NCI-H2081 treated with DMSO at 0.1 percent for 48 hours (cell line): Measurements from ENCODE around the gene ARX.
A peak's percentile ranks its signal among the peaks of the same experiment; 100 is the strongest.

Experiments used
- DNase-seq: peaks from one replicate; lab custom pipeline; 2025; lab: John Stamatoyannopoulos, UW

ARX gene

DNA sequence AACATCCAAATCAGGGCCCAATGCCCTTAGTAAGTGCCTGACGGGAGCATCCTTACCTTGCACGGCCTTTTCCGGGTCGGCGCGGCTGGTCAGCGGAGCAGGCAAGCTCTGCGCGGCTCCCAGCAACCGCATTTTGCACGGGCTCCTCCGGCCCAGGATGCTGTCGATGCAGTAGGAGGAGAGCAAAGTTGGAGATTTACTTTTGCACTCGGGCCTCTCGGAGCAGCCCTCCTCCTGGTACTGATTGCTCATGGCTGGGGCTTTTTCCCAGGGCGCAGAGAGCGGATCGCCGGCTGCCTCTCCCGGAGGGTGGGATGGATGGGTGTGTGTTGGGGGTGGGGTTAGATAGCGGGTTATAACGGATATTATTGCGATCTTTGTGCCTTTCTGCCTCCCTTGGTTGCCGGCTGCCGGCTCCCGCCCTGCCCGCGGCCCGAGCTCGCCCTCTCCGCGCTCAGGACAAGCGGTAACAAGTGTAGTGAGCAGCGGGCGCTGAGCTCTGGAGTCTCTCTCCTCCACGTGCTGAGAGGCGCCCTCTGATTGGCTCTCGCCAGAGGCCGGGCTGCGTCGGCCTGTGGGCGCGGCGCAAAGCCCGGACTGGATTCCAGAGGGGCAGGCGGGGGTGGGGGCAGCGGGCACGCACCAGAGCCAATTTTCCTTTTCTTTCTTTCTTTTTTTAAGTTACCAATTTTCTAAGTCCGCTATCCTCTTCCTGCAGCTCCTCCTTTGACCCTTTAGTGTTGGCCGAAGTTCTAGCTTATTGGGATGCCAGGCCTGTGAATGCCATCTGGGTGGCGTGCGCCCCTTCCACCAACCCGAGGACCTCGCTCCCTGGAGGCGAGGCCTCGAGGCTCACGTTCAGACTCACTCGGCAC, at the start of gene ARX:
Gene ARX (minus strand): TSS at position 480 of the 875 bp plus-strand sequence. CDS start 228 bp downstream, at position 252.
- DNase-seq: peak; percentile 12

DNA sequence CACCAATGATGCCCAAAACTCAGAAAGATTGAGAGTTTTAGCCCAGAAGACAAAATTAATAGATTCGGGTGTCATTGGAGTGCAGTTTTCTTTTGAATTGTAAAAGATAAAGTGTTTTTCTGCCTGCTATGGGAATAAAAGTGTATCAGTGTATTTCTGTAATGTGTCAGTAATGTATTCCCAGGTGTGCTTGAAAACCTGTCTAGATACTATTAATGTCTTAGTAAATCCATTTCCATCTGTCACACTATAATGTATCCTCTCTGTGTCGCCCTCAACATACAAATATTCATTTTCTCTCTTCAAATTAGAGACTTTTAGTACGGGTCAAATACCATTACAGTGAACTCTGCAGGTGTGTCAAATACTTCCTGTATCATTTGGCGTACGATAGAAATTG, 43.5 kb upstream of the ARX start:
- no peak for DNase-seq

DNA sequence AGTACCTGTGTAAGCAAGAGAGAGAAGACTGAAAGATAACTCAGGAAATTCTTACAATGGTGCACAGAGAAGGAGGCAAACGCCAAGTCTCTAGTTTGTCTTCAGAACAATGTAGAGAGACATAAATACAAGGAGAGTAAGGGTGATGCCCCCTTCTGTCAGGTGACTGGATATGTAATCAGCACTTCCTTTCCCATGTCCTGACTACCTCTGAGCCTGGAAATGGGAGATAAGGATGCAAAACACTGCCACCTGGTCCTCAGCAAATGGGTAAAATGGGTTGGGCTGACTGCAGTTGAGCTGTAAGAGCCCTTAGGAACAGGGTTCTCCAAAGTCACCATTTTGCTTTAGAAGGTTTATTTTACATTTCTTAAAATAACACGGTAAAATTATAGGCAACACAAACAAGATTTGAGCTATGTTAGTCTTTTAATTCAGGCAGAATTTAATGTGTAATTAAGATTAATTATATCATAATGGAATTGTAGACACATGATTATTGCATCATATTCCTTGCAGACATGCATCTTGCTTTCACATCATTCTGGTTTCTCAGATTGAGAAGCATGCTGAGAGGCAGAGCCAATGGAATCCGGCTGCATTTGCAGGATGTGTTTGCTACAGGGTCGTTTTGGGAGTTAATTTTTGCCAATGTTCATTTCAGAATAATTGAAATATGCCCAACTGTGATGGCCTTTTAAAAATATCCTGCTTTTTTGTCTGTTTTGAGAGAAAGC, 37.2 kb upstream of the ARX start:
- no peak for DNase-seq

DNA sequence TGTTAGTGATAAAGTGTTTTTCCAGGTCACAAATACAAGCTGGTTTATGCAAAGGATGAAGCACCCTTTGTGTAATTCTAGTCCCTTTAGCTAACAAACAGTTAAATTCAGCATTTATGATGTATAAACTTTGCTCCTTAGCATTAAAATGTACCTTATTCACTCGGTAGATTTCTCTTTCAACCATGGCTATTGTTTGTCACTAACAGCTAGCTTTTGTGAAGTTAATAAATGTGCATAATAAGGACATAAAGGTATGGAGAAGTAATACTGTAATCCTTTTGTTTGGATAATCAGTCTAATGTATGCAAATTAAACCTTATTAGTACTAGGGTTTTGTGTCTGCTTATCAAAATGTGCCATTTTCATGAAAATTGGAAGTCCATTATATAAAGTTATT, 34.2 kb upstream of the ARX start:
- no peak for DNase-seq

DNA sequence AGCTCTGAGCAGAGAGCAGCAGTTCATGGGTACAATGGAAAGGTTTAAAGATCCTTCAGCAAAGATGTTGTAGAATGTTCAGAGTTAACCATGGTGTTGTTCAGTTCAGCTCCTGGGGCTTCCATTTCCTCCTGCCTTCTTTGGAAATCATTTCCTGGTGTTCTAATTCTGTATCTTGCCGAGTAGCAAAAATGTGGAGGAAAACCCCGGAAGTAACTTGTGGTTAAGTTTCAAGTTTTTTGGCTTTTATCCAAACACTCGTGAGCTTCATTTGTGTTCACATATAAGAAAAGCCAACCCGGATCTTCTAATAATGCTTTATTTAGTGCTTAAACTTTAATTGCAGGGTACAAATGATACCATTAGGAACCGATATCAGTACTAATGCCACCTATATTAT, 33.6 kb upstream of the ARX start:
- DNase-seq: no peak

DNA sequence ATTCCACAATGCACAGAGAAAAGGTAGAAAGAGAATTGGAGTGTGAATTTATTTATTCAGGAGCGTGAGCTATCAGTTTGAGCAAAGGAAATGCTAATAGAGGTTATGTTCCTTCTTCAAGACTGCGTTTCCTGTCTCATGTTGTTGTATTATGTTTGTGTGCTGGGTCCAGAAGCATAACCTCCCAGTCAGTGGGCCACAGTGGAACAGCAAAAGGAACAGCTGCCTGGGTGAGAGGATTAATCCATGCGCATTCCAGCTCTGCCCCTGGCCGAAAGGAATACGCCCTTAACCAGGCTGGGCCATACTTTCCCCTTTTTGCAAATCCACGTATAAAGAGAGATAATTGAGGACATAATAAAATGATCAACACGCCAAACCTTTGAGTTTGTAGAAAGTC, 32.4 kb upstream of the ARX start:
- no peak for DNase-seq

DNA sequence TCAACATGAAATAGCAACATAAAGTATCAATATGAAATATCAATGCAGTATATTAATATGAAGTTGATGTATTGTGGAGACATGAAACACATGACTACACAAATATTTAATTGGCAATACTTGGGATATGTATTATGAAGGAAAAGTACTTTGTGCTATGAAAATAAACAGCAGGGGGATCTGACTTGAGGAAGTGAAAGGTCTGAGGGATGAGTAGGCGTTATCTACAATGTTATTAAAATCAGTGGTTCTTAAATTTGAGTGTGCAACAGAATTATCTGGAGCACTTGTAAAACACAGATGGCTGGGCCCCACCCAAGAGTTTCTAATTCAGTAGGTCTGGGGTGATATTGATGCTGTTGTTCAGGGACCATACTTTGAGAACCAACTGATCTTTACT, 27.4 kb upstream of the ARX start:
- DNase-seq: no peak

DNA sequence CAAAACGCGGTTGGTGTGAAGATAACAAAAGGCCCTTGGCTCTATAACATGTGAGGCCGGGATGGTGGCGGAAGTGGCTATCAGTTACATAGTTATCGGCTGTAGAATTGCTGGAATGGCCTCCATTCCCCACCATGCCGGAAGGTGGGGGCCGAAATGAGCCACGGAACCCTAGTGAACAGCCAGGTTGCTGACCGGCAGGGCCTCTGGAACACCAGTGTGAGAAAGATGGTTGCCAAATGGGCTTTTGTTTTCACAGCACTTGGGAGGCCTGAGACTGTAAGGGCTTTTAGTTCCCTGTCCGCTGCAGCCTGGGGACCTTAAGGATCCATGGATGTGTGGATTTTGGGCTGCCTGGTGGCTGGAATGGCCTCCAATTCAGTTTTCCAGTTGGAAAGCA, 23.3 kb upstream of the ARX start:
- no peak for DNase-seq

DNA sequence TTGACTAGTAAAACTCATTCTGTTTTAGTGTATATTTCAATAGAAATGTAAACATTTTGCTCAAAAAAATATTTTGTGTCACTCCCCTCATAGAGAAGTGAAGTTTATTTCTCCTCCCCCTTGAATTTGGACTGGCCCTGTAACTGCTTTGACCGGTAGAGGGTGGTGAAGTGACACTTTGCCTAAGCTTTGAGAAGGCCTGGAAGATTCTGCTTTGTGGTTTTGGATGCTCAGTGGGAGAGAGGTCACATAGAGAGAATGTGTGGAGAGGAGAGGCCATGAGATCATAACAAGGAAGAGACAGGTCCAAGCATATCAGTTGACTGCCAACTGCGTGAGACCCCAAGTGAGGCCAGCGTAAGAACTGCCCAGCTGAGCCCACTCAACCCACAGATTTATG, 19.1 kb upstream of the ARX start:
- no peak for DNase-seq

DNA sequence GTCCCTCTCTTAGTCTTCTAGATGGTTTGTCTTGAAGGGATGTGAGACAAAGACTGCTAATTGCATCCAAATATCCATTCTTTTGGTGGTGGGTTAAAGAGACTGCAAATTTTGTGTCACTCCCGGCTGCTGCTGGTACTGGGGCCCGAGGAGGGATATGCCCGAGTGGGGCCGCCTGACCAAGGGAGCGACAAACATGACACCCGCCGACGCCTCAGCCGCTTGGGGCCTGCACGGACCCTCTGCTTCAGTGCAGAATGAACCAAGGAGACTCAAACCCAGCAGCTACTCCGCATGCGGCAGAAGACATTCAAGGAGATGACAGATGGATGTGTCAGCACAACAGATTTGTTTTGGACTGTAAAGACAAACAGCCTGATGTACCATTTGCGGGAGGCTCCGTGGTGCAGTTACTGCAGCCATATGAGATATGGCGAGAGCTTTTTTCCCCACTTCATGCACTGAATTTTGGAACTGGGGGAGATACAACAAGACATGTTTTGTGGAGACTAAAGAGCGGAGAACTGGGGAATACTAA, 13.6 kb upstream of the ARX start:
- DNase-seq: no peak

DNA sequence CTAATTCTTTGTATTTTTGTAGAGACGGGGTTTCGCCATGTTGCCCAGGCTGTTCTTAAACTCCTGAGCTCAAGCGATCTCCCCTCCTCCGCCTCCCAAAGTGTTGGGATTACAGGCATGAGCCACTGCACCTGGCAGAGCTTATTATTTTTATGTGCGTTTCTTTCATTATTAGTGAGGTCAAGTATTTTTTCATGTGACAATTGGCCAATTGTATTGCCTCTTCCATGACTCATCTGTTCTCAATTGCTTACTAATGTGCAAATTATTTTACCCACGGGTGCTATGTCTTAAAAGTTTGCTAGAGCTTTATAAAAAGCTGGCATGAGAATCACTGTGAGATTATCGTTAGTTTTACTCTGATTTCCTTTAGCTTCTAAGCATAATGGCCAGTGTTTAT, 13.0 kb upstream of the ARX start:
- DNase-seq: no peak

DNA sequence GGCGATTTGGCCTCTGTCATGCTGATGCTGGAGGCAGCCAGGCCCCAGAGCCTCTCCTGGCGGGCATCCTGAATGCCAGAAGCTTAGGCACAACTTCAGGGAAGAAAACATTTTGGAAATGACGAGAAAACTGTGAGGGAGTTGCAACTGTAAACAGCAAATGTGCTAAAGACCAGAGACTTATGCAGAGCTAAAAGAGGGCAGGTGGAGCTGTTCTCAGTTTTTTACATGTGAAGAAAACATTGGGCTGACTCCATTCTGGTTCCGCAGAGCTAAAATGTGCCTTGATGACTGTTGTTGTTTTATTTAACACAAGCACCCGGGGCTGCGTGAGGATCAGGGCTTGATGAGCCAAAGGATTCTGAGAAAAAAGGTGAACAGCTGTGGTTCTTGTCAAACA, 10.8 kb upstream of the ARX start:
- DNase-seq: no peak

DNA sequence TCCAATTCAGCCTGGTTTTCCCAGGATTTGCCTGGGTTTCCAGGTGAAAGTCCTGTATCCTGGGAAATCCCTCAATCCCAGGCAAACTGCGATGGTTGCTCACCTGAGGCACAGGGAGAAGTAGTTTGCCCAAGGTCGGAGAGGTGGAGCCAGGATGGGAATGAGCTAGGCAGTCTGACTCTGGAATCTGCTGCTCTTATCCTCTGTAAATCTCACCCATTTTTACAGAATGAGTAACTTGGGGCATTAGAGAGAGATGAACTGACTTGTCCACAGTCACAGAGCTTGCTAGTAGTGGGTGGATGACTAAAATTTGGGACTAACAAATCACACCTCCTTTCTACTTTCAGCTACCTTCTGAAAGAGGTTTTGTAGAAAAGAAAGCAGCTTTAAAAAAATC, 9.8 kb upstream of the ARX start:
- DNase-seq: no peak

DNA sequence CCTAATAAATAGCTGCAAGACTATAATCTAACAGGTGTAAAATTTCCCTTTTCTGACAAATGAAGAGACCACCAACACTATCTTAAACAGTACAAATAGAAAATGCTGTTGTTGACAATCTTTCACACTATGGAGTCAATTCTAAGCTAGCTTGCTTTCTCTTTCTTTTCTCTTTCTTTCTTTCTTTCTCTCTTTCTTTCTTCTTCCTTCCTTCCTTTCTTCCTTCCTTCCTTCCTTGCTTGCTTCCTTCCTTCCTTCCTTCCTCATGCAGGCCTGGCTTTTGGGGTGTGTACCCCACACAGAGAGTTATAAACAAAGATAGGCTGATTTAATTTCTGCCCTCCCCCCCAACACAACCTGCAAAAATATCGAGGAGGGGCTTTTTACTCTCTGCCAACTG, 8.1 kb upstream of the ARX start:
- no peak for DNase-seq

DNA sequence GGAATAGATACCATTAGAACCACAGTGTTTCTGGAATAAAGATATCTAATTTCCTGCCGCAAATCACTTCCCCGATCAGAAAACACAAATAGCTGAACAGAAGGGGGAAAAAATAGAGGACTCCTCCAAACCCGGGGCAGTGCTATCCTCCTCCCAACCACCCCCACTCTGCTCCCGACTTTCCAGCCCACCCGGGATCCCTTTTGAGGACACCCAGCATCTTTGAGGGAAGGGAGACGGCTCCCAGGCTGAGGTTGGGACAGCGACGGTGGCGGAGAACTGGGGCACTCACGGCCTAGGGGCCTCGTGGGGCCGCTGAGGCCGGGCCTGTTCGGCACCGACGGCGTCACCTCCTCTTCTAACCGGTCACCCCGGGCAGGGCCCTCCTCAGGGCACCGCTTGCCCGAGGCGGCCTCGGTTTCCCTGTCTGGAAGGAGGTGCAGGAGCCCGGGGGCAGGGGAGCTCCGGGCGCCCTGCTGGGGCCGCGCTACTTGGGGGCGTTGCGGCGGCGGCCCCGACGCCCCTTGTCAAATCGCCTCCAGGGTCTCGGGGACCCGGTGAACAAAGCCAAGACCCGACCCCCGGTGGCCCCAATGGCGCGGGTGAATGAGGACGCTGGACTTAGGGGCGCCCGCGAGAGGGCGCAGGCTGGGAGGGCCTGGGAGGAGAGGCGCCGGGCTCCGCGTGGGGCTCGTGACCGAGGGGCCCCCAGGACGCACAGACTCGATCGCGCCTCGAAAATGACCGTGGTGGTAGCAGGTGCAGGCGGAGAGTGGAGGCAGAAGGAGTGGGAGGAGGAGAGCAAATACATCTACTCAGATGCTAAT, 6.9 kb upstream of the ARX start:
- no peak for DNase-seq

DNA sequence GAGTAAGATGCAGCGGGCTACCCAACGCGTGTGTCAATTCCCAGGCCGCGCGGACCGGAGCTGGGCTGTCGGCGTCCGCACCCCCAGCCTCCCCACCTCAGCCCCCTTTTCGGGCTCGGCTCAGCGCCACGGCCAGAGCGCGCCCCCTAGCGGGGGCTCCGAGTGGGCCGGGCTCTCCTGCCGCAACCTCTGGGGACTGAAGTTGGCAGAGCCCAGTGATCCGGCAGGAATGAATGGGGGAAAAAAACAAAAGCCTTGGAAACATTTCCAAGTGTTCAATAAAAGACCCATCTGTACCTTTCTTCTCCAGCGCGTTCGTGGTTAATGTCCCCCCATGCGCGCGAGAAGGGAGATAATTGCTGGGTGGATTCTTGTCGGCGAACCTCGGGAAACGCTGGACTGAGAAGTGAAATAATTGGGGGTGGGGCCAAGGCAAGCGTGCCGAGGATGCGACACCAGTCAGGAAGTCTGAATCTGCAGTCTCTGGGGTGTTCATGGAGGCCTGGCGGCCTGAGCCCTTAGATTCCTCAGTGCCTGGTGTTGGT, 5.2 kb upstream of the ARX start:
- DNase-seq: no peak

DNA sequence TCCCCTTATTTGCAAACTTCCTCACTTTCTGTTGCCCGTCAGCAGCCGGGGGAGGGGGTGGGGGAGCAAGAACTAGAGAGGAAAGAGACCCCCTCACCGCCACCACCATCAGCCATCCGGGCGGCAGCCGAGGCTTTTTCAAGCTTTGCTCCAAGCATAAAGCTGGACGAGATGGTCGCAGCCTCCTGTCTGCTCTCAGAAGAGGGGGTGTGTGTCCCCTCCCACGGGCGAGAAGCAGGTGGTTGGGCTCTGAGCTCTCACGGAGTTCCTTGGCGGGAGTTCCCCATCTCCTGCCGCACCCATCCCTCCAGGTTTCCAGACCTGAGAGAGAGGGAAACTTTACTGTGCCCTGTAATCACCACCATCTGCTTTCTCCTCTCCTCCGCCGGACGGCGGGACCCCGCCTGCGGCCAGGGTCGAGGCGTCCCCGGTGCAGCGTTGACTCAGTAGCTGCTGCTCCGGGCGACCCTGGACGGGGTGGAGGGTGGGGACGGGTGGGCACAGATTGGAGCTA, 4.7 kb upstream of the ARX start:
- DNase-seq: no peak

DNA sequence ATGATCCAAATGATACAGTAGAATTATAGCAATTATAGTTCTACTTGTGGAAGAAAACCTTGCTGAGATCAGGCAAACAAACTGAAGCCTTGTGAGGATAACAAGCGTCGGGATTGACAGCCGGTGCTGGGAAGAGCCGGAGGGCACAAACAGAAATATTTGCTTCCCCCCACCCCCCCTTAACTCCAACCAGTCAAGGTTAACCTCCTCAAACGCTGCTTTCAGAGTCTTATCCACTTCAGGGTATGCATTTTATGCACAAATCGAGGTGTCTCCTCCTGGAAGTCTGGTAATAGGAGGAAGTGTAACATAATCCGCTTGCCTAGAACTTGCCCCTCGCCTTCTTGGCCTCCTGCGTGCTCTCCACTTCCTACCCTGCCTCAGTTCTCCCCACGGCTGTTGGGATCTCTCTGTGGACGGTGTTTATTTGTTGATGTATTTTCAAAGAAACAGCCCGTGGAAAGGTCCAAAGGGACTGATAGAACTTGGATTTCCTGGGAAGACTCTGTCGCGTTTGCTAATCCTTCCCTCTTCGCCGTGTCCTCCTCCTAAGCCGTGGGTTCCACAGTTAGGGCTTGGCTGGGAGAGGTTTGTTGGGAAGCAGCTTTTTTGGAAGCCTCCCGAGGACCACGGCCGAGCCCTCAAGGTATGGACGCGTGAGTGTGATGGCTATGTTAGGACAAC, 4.1 kb upstream of the ARX start:
- no peak for DNase-seq

DNA sequence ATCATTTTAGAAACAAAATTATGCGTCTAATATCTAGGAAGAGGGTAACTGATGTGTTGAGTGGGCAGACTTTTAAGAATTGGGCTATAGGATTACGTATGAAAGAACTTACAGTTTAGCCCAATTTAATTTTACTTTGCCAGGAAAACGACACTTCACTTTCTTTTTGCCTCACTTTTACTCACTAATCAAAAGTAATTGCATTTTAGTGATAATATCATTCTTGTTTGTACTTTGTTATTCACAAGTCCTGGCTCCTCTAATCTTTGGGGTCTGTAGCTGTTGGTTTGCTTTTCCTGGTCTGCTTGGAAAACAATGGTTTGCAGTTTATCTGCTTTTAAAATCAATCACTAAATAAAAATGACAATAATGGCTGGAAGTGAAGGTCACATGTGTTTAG, 2.9 kb upstream of the ARX start:
- DNase-seq: no peak

DNA sequence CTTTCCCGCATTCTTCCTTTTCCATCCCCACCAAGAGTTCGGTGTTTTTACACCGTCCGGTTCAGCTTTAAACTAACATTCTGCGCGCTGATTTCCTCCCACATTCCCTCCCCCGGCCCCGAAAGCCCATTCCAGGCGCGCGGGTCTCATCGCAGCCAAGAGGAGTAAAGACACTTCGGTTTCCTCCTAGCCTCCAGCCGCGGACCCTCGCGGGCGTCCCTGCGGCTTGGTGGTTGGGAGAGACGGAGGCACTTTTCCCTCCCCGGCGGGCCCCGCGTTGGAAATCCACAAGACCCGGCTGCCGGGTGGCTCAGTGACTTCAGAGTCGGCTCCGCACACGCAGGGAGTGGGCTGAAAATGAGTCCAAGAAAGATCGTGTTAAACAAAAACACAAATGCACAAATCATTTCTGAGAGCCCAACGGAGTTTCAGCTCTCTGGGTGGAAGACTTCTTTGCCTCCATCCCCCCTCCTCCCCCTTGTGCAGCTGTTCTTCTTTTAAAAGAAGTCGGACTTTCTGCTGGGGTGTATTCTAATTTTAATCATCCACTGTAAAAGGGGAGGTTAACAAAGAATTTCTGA, 2.0 kb upstream of the ARX start:
- no peak for DNase-seq
